Dendritic cell treated with granulocyte-macrophage colony-stimulating factor and Interleukin-4, amounts not matched to agents 40 ng/mL and 50 ng/mL, for 4 days (primary cell): ENCODE results near the gene TRAF3IP1.
A peak's percentile ranks its signal among the peaks of the same experiment; 100 is the strongest.

Experiments used
- H3K27ac Mint-ChIP-seq: one replicate; pipeline ENCODE4 v1.8.0; 2022; ENCODE audit warnings: mild to moderate bottlenecking, mixed read lengths
- H3K27me3 Mint-ChIP-seq: one replicate; pipeline ENCODE4 v1.8.0; 2022; ENCODE audit warnings: mild to moderate bottlenecking, mixed read lengths
- H3K36me3 Mint-ChIP-seq: one replicate; pipeline ENCODE4 v1.8.0; 2022; ENCODE audit warnings: low read depth, mixed read lengths
- H3K4me1 Mint-ChIP-seq: one replicate; pipeline ENCODE4 v1.8.0; 2022; ENCODE audit warnings: low read depth, mixed read lengths
- H3K4me3 Mint-ChIP-seq: one replicate; pipeline ENCODE4 v1.8.0; 2022; ENCODE audit warnings: mild to moderate bottlenecking, moderate library complexity, mixed read lengths
- H3K9me3 Mint-ChIP-seq: one replicate; pipeline ENCODE4 v1.8.0; 2022; ENCODE audit warnings: mixed read lengths
- intact Hi-C: fragments of 100-400 bp; cut with micrococcal nuclease; formaldehyde crosslinking; loops from one replicate; pipeline ENCODE4 v1.15.0; 2022

Gene TRAF3IP1

GRCh38 chr2:238282861-238283738 lies 37.2 kb upstream of the TRAF3IP1 start:
- H3K27ac Mint-ChIP-seq, result peak overlapping the region; percentile 7
- H3K9me3 Mint-ChIP-seq, result no peaks in the 10 kb centered on the region
- peaks cover 6% of the 10 kb centered on the region for H3K36me3 Mint-ChIP-seq
- intact Hi-C loops, result no loop called here
- no peak overlapping the region for H3K4me3 Mint-ChIP-seq
- H3K4me1 Mint-ChIP-seq, result peaks cover 70% of the 10 kb centered on the region
- H3K27me3 Mint-ChIP-seq, result no peaks in the 10 kb centered on the region

DNA sequence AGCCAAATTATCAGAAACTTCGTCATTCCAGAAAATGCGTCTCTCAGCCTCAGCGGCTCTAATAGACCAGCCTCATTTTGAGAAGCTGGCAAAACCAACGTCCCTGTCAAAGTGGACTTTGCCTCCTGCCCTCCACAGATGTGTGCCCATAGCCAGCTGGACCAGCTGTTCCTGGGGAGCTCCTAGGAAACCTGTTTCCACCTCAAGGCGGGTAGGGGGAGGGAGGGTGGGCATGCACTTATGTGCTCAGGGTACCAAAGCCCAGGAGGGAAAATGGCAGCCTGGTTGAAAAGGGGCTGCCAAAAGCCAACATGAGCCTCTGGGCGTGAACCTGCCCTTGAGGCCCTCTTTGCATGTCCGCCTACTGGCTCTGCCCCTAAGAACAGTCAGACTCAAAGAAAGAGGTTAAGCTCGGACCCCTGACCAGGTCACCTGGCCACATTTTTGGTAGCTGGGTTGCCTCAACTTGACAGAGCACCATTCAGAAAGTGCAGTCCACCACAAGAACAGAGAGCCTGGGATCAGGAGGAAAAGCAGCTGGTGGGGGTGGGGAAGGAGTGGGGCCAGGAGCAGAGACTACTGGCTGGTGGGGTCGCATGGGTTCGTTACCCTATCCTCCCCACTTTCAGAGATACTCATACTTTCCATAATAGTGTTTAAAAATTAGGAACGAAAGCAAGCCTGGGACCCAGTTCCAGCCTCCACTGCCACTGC lies 35.4 kb upstream of the TRAF3IP1 start:
- no peak overlapping the region for H3K4me3 Mint-ChIP-seq
- H3K27me3 Mint-ChIP-seq, result peaks cover 6% of the 10 kb centered on the region
- intact Hi-C loops, result no loop called here
- peaks cover 7% of the 10 kb centered on the region for H3K36me3 Mint-ChIP-seq
- peaks cover 73% of the 10 kb centered on the region for H3K4me1 Mint-ChIP-seq
- H3K27ac Mint-ChIP-seq, result no peak overlapping the region
- no peaks in the 10 kb centered on the region for H3K9me3 Mint-ChIP-seq

DNA sequence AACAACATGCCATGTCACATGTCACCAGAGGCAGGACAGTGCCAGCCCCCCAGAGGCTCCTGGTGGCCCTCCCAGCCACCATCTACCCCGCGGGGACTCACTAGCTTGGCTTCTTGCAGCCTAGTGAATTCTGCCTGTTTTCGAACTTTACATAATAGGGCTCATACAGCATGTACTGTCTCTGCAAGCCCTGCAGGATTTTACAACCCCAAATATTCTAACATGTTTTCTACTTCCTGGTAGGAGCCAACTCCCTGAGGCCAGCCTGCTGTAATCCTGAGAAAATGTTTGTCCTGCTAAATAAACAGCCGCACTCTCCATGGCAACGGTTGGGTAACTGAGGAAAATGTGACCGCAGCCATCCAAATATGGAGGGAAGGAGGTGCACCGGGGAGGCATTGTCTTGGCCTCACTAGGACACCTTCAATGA lies 34.6 kb upstream of the TRAF3IP1 start:
- intact Hi-C loops, result no loop called here
- peaks cover 66% of the 10 kb centered on the region for H3K4me1 Mint-ChIP-seq
- no peak overlapping the region for H3K27ac Mint-ChIP-seq
- H3K9me3 Mint-ChIP-seq, result no peaks in the 10 kb centered on the region
- peaks cover 7% of the 10 kb centered on the region for H3K36me3 Mint-ChIP-seq
- H3K4me3 Mint-ChIP-seq, result no peak overlapping the region
- H3K27me3 Mint-ChIP-seq, result peaks cover 9% of the 10 kb centered on the region

DNA sequence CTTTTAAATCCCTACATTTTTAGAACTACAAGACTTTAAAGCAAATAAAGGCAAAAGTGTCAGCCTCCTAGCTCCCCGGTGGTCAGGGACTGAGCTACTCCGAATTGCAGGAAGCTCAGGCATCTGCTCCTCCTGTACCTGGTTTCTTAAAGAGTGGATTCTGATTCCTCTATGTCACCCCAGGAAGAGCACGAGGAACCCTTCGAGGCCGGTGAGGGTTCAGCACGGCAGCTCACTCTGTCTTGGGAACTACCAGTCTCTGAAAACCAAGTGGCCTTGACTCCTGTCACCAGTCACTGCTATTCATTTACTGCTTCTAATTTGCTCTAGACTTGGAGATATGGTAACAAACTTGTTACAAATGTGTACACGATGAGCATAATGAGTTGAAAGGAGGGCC lies 34.2 kb upstream of the TRAF3IP1 start:
- no peaks in the 10 kb centered on the region for H3K9me3 Mint-ChIP-seq
- peaks cover 66% of the 10 kb centered on the region for H3K4me1 Mint-ChIP-seq
- H3K27ac Mint-ChIP-seq, result no peak overlapping the region
- H3K36me3 Mint-ChIP-seq, result peaks cover 7% of the 10 kb centered on the region
- no peak overlapping the region for H3K4me3 Mint-ChIP-seq
- intact Hi-C loops, result no loop called here
- peaks cover 11% of the 10 kb centered on the region for H3K27me3 Mint-ChIP-seq

DNA sequence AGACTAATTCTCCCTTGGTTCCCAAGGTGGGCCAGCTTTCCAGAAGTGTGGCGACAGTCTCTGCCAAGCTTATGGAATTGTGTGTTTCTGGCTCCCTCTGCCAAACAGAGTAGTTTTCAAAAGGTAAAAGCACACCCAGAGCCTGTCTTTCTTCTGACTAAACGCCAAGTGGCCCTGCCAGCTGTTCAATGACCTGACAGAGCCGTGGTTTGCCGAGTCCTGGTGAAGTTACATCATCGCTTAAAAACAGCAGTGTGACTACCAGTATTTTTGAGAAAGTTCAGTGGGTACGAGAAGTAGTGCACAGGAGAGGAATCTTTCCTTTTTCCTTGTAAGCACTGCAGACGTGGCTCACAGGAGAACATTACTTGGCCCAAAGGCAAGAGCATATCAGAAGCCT lies 33.8 kb upstream of the TRAF3IP1 start:
- H3K4me1 Mint-ChIP-seq, result peaks cover 66% of the 10 kb centered on the region
- H3K27ac Mint-ChIP-seq, result peak overlapping the region; percentile 96

GRCh38 chr2:238286987-238287736 lies 33.2 kb upstream of the TRAF3IP1 start:
- Mint-ChIP-seq H3K9me3 (no peaks in the 10 kb centered on the region), H3K4me3 (peak overlapping the region; percentile 92), H3K27me3 (peaks cover 11% of the 10 kb centered on the region), H3K4me1 (peaks cover 63% of the 10 kb centered on the region), H3K27ac (peak overlapping the region; percentile 96), H3K36me3 (peaks cover 7% of the 10 kb centered on the region)
- intact Hi-C loops, result no loop called here

More for the DNA sequence above, 33.8 kb upstream of the TRAF3IP1 start:
- intact Hi-C loops, result no loop called here
- H3K4me3 Mint-ChIP-seq, result no peak overlapping the region
- H3K36me3 Mint-ChIP-seq, result peaks cover 7% of the 10 kb centered on the region
- H3K9me3 Mint-ChIP-seq, result no peaks in the 10 kb centered on the region
- H3K27me3 Mint-ChIP-seq, result peaks cover 11% of the 10 kb centered on the region

DNA sequence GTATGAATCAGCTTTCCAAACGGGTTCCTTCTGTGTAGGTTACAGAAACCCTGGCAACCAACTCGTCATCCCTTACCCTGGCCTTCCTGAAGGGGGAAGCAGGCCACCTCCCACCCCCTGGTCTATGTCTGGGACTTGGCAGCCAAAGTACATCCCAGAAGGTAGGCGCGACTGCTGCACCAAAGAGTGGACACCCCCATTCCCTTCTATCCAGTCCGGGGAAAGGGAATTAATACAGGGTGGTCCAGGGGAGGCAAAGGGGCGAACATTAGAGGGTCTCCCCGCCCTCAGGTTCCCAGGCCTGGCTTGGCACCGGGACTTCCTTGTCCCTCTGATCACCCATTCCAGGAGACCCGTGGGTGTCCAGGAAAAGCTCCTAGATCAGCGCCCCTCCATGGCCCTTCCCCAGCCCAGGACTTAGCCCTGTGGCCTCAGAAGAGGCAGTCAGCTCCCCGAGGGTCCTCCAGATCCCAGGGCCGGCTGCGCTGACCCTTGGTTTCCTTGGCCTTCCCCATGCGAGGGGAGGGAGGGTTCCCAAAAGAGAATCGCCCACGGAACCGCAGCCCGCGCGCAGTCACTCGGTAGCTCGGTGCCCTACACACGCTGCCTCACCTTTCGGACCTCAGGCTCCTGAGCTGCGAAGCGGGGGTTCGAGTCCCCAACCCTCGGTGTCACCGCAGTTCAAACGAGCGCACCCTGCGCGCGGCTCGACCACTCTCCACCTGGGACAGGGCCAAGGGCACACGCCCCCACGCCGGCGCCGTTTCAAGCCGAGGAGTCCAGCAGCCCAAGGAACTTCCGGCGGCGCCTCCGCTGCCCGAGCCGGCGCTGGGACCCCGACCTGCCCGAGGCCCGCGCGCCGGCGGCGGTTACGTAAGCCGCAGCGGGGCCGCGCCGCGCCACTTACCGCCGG lies 32.3 kb upstream of the TRAF3IP1 start, which contains the start of gene PER2:
Gene PER2, minus strand, starts transcription at position 874 of the 913 bp plus-strand sequence. CDS start 10,674 bp downstream, outside the sequence.
- H3K4me1 Mint-ChIP-seq, result peaks cover 57% of the 10 kb centered on the region
- H3K9me3 Mint-ChIP-seq, result no peaks in the 10 kb centered on the region
- peak within 1 kb of the TSS; percentile 96 for H3K27ac Mint-ChIP-seq
- peaks cover 11% of the 10 kb centered on the region for H3K27me3 Mint-ChIP-seq
- peak within 1 kb of the TSS; percentile 92 for H3K4me3 Mint-ChIP-seq
- H3K36me3 Mint-ChIP-seq, result peaks cover 7% of the 10 kb centered on the region
- intact Hi-C loops, result loop anchor here (2.0 kb wide), 1 partner anchor 33 kb away; the partner anchor contains the start of gene TRAF3IP1

DNA sequence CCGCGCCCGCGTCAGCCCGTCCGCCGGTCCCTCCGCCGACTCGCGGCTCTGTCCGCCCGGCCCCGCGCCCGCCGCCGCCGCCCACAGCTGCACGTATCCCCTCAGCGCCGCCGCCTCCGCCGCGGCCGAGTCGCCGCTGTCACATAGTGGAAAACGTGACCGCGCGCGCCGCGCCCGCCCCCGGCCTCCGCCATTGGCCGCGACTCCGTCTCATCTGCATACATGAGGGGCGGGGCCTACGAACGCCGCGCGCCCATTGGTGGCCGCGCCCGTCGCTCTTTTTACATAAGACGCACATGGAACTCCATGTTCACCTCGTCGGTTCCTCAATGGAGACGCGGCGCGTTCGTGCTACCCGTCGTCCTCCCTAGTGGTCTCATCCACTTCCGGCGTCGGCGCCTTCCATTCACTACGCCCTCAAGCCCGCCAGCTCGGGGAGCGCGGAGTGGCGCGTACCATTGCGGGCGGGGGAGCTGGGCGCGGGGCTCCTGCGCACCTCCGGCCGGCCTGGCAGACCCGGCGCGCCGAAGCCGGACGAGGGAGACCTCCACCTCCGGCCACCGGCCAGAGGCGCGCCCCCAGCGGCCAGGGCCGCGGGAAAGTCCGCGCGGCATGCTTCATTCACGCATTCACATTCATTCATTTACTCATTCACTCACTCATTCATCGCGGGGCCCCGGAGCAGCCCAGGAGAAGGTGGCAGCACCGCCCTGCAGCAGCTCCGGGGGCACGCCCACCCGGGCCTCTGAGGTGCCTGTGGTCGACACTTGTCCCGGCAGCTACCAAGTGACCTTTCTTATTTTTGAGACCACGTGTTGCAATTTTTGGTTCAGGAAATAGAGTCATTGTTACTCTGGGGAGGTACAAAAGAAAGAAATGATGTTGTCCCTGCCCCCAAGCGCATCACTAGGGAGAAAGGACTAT lies 31.4 kb upstream of the TRAF3IP1 start:
- Mint-ChIP-seq H3K4me1 (peaks cover 48% of the 10 kb centered on the region), H3K36me3 (peaks cover 7% of the 10 kb centered on the region), H3K4me3 (peak overlapping the region; percentile 92), H3K9me3 (no peaks in the 10 kb centered on the region), H3K27ac (peak overlapping the region; percentile 96), H3K27me3 (peaks cover 11% of the 10 kb centered on the region)
- intact Hi-C loops, result loop anchor here (2.0 kb wide), 1 partner anchor 32 kb away; the partner anchor contains the start of gene TRAF3IP1

DNA sequence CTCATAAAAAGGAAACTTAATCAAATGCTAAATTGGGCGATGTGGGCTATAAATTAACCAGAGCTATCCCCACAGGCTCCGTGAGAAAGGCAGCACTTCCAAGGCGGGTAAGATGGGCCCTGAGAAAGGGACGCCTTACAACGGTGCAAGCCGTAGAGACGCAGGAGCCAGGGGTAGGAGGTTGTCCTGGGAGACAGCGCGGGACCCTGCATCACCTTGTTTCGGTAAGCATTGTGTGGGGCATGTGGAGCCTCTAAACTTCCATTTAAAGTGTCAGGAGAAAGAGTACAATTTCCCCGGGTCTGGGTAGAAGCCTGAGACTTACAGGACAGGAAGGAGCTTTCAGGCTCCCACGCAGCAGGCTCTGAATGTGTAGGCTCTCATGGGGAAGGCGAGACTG lies 30.7 kb upstream of the TRAF3IP1 start:
- Mint-ChIP-seq H3K36me3 (peaks cover 7% of the 10 kb centered on the region), H3K27me3 (peaks cover 11% of the 10 kb centered on the region), H3K4me1 (peaks cover 41% of the 10 kb centered on the region), H3K9me3 (no peaks in the 10 kb centered on the region), H3K27ac (peak overlapping the region; percentile 96), H3K4me3 (peak overlapping the region; percentile 92)
- intact Hi-C loops, result loop anchor here (2.0 kb wide), 1 partner anchor 31 kb away; the partner anchor contains the start of gene TRAF3IP1

GRCh38 chr2:238290091-238290509 lies 30.2 kb upstream of the TRAF3IP1 start:
- H3K4me1 Mint-ChIP-seq, result peaks cover 41% of the 10 kb centered on the region
- H3K4me3 Mint-ChIP-seq, result no peak overlapping the region
- peaks cover 11% of the 10 kb centered on the region for H3K27me3 Mint-ChIP-seq
- intact Hi-C loops, result no loop called here
- H3K36me3 Mint-ChIP-seq, result peaks cover 7% of the 10 kb centered on the region
- no peak overlapping the region for H3K27ac Mint-ChIP-seq
- H3K9me3 Mint-ChIP-seq, result no peaks in the 10 kb centered on the region

GRCh38 chr2:238290715-238291549 lies 29.4 kb upstream of the TRAF3IP1 start:
- intact Hi-C loops, result no loop called here
- H3K4me3 Mint-ChIP-seq, result no peak overlapping the region
- no peaks in the 10 kb centered on the region for H3K9me3 Mint-ChIP-seq
- H3K4me1 Mint-ChIP-seq, result peaks cover 36% of the 10 kb centered on the region
- H3K27me3 Mint-ChIP-seq, result peaks cover 11% of the 10 kb centered on the region
- no peak overlapping the region for H3K27ac Mint-ChIP-seq
- H3K36me3 Mint-ChIP-seq, result peaks cover 7% of the 10 kb centered on the region
